Endothelial cell (in vitro differentiated cells): Measurements from ENCODE around the gene COL4A4. TPM values are rescaled to one million over a fixed set of nuclear protein-coding genes. Genes with fewer than 3 reads are reported as not detected.

ENCODE experiments used
- DNase-seq: peaks from one replicate; pipeline ENCODE4 v3.0.0; 2021; ENCODE audit warnings: low spot score
- H3K27ac Mint-ChIP-seq: one replicate; pipeline ENCODE4 v1.8.0; 2021; ENCODE audit warnings: mixed read lengths, inconsistent platforms; ENCODE audit not compliant: unreplicated experiment
- H3K27me3 Mint-ChIP-seq: one replicate; pipeline ENCODE4 v1.8.0; 2021; ENCODE audit warnings: mild to moderate bottlenecking, moderate library complexity, mixed read lengths, inconsistent platforms; ENCODE audit not compliant: unreplicated experiment
- H3K36me3 Mint-ChIP-seq: one replicate; pipeline ENCODE4 v1.8.0; 2021; ENCODE audit warnings: mild to moderate bottlenecking, low read depth, mixed read lengths, inconsistent platforms; ENCODE audit not compliant: unreplicated experiment
- H3K4me1 Mint-ChIP-seq: one replicate; pipeline ENCODE4 v1.8.0; 2021; ENCODE audit warnings: mild to moderate bottlenecking, mixed read lengths, inconsistent platforms; ENCODE audit not compliant: unreplicated experiment
- H3K4me3 Mint-ChIP-seq: one replicate; pipeline ENCODE4 v1.8.0; 2021; ENCODE audit warnings: mild to moderate bottlenecking, mixed read lengths, inconsistent platforms; ENCODE audit not compliant: unreplicated experiment
- H3K9me3 Mint-ChIP-seq: one replicate; pipeline ENCODE4 v1.8.0; 2021; ENCODE audit warnings: mixed read lengths, inconsistent platforms; ENCODE audit not compliant: unreplicated experiment
- total RNA-seq: library from RNA; stranded (reverse); fragmentation: NEBNext Ultra II Directional; extraction: Animal tissue kit (Norgen Biotek cat#: 25700); gene quantifications from one replicate; pipeline ENCODE4 v1.2.1, GENCODE V29; 2021; ENCODE audit not compliant: unreplicated experiment
- TF ChIP-seq, protein P1 (sequence below): fragments of 200-600 bp; sonication (generic); IDR thresholded peaks from one replicate; pipeline ENCODE4 v1.5.0; 2021; ENCODE audit warnings: antibody characterized with exemption; ENCODE audit not compliant: unreplicated experiment

COL4A4 gene
- total RNA-seq, 1 donor from 2014 or later = 0.15 TPM

DNA sequence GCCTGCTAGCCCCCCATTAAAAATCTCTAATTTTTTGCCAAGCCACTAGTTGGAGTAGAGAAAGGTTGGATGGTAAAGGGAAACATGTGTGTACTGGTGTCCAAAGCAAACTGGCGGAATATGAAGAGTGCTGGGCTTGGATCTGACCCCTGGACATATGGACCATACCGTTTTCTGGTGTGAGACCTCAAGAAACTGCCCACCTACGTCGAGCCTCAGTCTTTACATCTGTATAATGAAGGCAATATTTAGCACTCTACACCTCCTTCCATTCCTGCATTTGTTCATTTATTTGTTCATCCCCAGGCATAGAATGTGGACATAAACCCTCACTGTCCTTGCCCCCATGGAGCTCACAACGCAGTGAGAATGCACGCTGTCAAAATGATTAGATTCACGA is 185.7 kb downstream of the COL4A4 start:
- H3K4me3 Mint-ChIP-seq = no peak overlapping the region
- H3K9me3 Mint-ChIP-seq = no peaks in the 10 kb centered on the region
- H3K36me3 Mint-ChIP-seq = no peaks in the 10 kb centered on the region
- no peak for DNase-seq
- peaks cover 3% of the 10 kb centered on the region for H3K27me3 Mint-ChIP-seq
- H3K27ac Mint-ChIP-seq = no peak overlapping the region
- TF ChIP-seq, protein P1, sequence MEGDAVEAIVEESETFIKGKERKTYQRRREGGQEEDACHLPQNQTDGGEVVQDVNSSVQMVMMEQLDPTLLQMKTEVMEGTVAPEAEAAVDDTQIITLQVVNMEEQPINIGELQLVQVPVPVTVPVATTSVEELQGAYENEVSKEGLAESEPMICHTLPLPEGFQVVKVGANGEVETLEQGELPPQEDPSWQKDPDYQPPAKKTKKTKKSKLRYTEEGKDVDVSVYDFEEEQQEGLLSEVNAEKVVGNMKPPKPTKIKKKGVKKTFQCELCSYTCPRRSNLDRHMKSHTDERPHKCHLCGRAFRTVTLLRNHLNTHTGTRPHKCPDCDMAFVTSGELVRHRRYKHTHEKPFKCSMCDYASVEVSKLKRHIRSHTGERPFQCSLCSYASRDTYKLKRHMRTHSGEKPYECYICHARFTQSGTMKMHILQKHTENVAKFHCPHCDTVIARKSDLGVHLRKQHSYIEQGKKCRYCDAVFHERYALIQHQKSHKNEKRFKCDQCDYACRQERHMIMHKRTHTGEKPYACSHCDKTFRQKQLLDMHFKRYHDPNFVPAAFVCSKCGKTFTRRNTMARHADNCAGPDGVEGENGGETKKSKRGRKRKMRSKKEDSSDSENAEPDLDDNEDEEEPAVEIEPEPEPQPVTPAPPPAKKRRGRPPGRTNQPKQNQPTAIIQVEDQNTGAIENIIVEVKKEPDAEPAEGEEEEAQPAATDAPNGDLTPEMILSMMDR = no peak
- H3K4me1 Mint-ChIP-seq = no peaks in the 10 kb centered on the region

DNA sequence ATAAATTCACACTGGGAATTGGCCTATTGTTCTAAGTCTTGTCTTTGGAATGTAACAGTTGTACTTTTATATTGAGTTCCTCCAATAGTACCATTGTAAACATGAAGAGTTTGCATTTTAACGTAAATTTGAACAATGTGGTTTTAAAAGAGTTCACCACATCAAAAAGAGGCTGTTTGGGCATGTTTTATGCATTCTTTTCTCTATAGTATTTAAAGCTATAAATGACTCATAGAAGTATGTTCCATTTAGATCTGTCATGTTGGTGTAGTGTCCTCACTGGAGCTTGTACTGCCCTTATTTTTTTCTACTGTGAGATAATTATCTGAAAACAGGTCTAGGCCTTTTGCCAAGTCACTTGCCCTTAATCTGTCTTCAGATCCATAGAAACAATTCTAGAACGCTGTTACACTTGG is 186.2 kb downstream of the COL4A4 start:
- TF ChIP-seq, protein P1 = no peak
- H3K27ac Mint-ChIP-seq = no peak overlapping the region
- no peaks in the 10 kb centered on the region for H3K9me3 Mint-ChIP-seq
- DNase-seq = no peak
- peaks cover 3% of the 10 kb centered on the region for H3K27me3 Mint-ChIP-seq
- no peaks in the 10 kb centered on the region for H3K4me1 Mint-ChIP-seq
- no peak overlapping the region for H3K4me3 Mint-ChIP-seq
- H3K36me3 Mint-ChIP-seq = no peaks in the 10 kb centered on the region

DNA sequence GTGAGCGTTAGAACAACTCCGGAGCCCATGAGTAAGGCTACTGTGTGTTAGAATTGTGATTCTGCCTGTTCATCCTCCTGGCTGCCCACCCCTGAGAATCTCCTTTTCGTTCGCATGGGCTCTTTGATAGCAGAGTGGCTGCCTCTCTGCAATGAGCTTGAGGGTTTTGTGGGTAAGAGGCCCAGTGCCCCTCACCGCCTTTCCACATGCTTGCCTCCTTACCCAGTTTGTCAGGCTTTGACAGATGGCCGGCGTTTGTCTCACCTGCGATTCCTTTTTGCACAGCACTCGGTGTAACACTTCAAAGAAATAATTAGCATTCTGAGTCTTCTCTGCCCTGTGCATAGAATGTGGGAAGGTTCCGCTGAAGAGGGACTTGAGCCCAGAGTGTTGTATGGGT is 190.2 kb downstream of the COL4A4 start:
- Mint-ChIP-seq H3K4me1 (no peaks in the 10 kb centered on the region), H3K9me3 (no peaks in the 10 kb centered on the region), H3K4me3 (no peak overlapping the region), H3K27ac (no peak overlapping the region), H3K27me3 (peaks cover 3% of the 10 kb centered on the region), H3K36me3 (no peaks in the 10 kb centered on the region)
- DNase-seq = no peak
- TF ChIP-seq, protein P1 = no peak

DNA sequence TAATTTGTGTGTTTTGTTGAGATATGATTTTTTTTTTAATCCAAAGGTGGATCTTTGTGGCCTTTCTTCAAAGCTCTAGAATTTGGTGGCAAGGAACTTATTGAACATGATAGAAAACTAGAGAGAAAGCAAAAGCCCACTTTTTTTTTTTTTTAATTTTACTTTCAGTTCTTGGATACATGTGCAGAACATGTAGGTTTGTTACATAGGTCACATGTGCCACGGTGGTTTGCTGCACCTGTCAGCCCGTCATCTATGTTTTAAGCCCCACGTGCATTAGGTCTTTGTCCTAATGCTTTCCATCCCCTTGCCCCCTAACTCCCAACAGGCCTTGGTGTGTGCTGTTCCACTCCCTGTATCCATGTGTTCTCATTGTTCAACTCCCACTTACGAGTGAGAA is 192.2 kb downstream of the COL4A4 start:
- Mint-ChIP-seq H3K4me1 (no peaks in the 10 kb centered on the region), H3K27ac (no peak overlapping the region), H3K9me3 (no peaks in the 10 kb centered on the region), H3K27me3 (no peaks in the 10 kb centered on the region), H3K4me3 (no peak overlapping the region), H3K36me3 (no peaks in the 10 kb centered on the region)
- no peak for DNase-seq
- TF ChIP-seq, protein P1 = no peak

DNA sequence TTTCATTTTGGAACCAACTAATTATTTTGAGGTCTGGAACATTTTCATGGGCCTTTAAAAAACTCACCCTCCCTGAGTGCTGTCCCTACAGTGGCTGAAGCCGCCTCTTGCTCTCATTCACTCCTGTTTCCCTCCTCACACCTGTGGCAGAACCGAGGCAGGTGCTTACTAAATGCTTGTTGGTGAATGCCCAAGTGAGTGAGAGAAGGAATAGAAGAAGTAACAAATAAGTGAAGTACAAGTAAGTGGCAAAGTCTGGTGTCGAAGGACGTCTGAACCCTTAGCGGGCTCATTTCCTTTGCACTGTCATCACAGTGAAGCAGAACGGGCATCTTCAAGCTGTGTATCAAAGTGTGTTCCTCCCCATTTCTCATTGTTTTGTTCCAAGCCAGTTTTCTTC is 192.9 kb downstream of the COL4A4 start:
- TF ChIP-seq, protein P1 = no peak
- H3K27ac Mint-ChIP-seq = no peak overlapping the region
- no peak overlapping the region for H3K4me3 Mint-ChIP-seq
- H3K36me3 Mint-ChIP-seq = no peaks in the 10 kb centered on the region
- no peak for DNase-seq
- H3K4me1 Mint-ChIP-seq = no peaks in the 10 kb centered on the region
- H3K9me3 Mint-ChIP-seq = no peaks in the 10 kb centered on the region
- H3K27me3 Mint-ChIP-seq = no peaks in the 10 kb centered on the region
